ENCODE data around the gene CCIN.
"Not testable (repeated sequence)": the region's sequence is repeated elsewhere in the genome, so short reads cannot be mapped to it uniquely, and the experiment has no call there.

The CCIN gene

GRCh38 chr9:36169166-36169565 lies at the start of gene CCIN:
CCIN (plus strand) TSS chr9:36169388; CDS start chr9:36169503, 115 bp downstream.
- no peak for DNase-seq

DNA sequence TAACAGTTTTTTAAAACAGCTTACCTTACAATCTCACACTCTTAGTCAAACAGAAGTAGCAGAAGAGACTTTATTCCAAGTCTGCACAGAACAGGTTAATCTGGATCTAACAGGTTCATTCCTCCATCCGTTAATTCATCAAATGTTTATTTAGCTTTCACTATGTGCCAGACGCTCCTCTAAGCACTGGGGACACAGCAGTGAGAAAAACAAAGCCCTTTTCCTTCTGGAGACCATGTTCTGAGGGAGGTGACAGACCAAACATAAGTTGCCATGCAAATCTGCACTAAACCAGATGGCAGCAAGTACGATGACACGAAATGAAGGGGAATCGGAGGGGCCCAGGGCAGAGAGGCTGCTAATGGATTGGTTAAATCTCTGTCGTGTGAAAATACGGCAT lies 49.7 kb upstream of the CCIN start:
- DNase-seq: no peak

GRCh38 chr9:36120705-36121104 lies 48.5 kb upstream of the CCIN start:
- no peak for DNase-seq

GRCh38 chr9:36121971-36122370 lies 47.2 kb upstream of the CCIN start:
- DNase-seq: no peak

DNA sequence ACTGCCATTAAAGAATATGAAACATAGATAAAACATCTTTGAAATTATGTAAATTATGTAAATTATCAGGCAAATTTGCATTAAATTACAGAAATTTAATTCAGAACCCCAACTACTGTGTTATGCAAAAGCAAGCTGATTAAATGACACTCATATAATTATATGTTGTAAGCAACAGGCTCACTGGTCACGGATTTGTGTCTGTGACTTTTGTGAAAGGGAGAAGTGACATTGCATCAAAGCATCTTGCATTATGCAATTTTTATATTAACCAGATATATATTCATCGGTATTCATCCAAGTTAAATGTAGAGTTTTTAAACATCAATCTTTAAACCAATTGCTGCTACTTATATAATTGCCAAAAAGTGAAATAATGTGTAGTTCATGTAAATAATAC lies 45.7 kb upstream of the CCIN start:
- no peak for DNase-seq

DNA sequence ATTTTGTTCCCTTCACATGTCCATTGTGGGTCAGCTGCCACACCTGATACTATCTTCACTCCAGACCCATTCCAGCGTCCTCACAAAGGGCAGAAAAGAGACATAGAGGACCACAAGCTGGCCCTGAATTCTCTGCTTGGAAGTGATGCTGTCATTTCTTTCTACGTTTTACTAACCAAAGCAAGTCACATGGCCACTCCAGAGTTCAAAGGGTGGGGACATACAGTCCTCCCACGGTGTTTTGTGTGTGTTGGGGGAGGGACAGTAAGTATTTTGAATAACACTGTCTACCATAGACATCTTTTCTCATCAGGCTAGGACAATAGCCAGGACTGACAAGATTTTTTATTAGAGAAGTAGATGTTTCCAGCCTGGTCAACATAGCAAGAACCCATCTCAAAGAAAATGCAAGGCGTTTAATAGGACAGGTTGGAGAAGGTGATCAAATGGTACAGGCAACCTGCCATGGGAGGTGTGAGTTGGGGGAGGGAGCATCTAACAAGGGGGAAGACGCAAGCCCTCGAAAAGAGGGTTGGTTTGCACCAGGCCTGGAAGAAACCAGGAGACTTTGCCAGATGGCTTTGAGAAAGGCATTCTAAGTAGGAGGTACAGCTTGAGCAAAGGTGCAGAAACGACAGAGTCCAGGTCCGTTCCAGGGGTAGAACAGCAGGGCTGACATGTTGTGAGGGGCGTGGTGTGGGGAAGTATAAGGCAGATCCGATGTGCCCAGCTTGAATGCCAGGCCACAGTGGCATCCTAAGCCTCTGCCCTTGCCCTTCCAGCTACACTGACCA lies 43.9 kb upstream of the CCIN start:
- no peak for DNase-seq

DNA sequence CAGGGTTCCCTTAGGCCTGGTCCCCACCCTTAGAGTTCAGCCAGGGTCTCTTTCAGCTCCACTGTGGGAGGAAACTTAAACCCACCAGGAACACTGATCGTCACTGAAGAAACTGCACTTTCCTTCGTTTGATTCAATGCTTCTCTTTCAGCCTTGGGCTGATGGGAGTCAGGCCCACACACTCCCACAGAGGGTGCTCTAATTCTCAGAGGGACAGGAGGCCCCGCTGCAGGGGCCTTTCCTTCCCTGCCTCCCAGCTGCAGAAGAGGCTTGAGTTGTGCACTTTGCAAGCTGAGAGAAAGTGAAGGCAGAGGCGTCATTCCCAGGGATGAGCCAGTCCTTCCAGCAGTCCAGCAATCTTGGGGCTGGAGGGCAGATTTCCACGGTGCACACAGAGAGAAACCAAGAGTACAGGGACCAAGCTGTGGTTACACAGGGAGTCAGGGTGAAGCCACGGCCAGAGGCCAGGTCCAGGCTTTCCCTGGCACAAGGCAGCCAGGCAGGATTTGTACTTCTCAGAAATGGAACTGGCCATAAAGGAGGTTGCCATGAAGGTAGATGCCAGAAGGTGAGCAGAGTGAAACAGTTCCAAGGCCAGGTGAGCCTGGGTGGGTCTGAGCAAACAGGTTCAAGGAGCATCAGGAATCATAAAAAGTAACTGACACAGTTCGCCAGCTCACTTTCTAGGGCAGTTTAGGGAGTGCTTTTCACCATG lies 43.0 kb upstream of the CCIN start:
- DNase-seq: no peak

DNA sequence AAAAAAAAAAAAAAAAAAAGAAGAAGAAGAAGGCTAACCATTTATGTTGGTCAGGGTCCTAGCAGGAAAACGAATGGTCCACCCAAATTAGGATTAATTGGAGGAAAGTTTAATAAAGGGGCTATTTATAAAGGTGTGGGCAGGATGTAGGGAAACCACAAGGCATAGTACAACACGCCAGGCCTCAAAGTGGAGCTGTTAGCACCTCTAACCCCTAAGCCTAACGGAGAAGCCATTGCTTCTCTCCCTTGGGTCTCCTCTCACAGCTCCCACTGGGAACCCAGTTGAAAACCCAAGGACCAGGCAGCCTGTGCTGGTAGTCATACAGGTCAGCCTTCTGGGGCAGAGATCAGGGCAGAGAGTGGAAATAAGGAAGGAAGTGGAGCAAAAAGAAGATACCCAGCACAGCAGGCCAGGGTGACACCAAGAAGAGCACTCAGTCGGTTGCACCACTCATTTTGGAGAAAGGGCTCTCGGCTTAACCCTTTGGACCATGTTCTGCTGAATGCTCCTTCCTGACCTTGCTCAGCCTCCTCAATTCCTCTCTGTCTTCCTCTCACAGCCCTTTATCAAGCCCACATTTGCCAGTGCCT lies 41.4 kb upstream of the CCIN start:
- DNase-seq: no peak

DNA sequence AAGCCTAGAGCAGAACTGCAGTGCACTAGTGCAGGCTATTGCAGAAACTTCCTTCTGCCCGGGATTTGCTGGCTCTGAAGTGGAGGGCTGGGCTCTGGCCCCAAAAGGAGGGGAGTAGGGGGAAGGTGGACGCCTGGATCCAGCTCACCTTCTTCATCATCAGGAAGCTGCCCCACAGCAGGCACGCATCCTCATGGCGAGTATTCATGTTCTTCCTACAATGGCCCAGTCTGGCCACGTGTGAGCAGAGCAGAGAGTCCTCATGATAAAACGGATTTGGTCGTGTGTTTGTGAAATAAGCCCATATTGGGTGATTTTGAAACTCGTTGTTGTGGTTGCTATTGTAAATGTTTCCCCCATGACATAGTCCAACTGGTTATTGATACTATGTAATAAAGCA lies 40.8 kb upstream of the CCIN start:
- DNase-seq: no peak

GRCh38 chr9:36129139-36129538 lies 40.0 kb upstream of the CCIN start:
- DNase-seq: no peak

- not testable (repeated sequence) for DNase-seq
Measured at GRCh38 chr9:36131666-36132065, 37.5 kb upstream of the CCIN start.

DNA sequence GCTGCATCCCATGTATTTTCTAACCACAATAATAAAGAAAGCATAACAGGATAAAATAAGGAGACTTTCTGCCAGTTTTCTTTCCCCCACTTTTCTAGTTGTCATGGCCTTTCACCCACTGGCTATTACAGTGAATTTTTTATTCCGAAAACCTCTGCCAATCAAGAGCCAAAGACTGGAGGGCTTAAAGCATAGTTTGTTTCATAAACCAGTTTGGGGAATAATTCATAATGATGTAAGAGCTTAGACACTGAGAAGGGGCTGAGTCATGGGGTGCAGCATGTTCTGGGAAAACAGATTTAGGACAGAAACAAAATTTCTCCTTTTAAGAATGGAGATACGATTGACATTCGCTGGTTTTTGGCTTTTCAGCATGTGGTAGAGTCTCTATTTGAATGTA lies 37.1 kb upstream of the CCIN start:
- no peak for DNase-seq

- DNase-seq: no peak
Measured at GRCh38 chr9:36134761-36135505, 34.3 kb upstream of the CCIN start.

GRCh38 chr9:36135741-36136271 lies 33.4 kb upstream of the CCIN start:
- DNase-seq: peak; percentile 28

- peak; percentile 78 for DNase-seq
Measured at GRCh38 chr9:36136272-36136893, 32.8 kb upstream of the CCIN start, which contains the start of gene GLIPR2. GLIPR2 (plus strand) TSS chr9:36136733; CDS start chr9:36136779, 46 bp downstream.

- peak; percentile 63 for DNase-seq
Measured at GRCh38 chr9:36136894-36137391, 32.2 kb upstream of the CCIN start.

- DNase-seq: no peak
Measured at GRCh38 chr9:36137392-36138004, 31.7 kb upstream of the CCIN start.

DNA sequence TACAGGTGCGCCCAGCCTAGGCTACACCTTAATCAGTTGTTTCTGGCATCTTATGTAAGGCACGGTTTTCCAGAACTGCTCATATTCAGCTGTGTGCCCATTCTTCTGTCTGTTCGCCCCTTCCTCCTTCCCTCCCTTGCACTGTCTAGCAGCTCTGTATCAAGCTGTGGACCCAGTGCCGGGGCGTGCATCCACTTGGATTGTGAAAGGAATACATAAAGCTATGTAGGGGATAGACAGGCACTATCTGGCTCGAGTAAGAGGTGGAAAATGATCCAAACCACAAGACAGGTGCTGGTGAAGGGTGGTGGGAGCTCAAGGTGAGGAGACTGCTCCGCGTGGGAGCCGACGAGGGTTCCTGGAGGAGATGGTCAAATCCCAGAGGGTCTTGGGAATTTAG lies 30.7 kb upstream of the CCIN start:
- no peak for DNase-seq

DNA sequence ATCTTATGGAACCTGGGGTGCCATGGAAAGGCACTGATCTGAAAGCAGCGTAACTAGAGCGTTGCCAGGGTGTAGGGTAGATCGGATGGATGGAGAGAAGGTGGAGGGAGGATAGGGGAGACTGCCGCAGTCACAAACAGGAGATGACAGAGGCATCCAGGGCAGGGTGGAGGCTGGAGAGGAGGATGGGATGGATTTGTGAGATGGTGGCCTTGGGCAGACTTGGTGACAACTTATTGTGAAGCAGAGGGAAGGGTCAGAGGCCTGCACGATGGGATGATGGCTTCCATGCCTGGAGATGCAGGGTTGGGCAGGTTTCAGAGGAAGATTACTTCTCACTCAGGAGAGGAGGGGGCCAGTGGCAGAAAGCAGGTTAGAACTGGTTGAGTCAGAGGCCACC lies 30.3 kb upstream of the CCIN start:
- no peak for DNase-seq

- no peak for DNase-seq
Measured at GRCh38 chr9:36140086-36141084, 28.8 kb upstream of the CCIN start.
